Measurements from ENCODE around the gene MED6. TPM values are rescaled to one million over a fixed set of nuclear protein-coding genes. Genes with fewer than 3 reads are reported as not detected.

MED6 gene
- polyA plus RNA-seq, 1 donor from 2014 or later: 46.6 TPM

GRCh38 chr14:70538087-70538486, 62.4 kb downstream of the MED6 start:
- Histone ChIP-seq H3K9me3 (ENCODE audit: low read length) (no peaks in the 10 kb centered on the region), H2AFZ (ENCODE audit: low read depth, low read length) (no peak overlapping the region), H3K27me3 (ENCODE audit: insufficient read depth, low read depth, low read length) (no peaks in the 10 kb centered on the region), H3F3A (ENCODE audit: insufficient read depth, low read length, poor library complexity, severe bottlenecking) (no peaks in the 10 kb centered on the region), H3K4me2 (ENCODE audit: low read length) (no peak overlapping the region), H3K79me2 (replicated peaks; ENCODE audit: insufficient read depth, low read length) (no peaks in the 10 kb centered on the region), H3K9ac (ENCODE audit: low read length) (no peak overlapping the region), H3K9me2 (ENCODE audit: insufficient read depth, low read length) (no peaks in the 10 kb centered on the region), H3K27ac (ENCODE audit: low read length) (no peak overlapping the region), H3K4me3 (ENCODE audit: low read length) (no peak overlapping the region), H4K20me1 (ENCODE audit: insufficient read depth) (no peaks in the 10 kb centered on the region), H3K36me3 (ENCODE audit: insufficient read depth, low read length) (no peaks in the 10 kb centered on the region)
- TF ChIP-seq SMC3 (conservative IDR thresholded peaks at IDR 0.05; ENCODE audit: poor library complexity) (no peak), EZH2 (IDR thresholded peaks at IDR 0.05; ENCODE audit: borderline replicate concordance, insufficient read depth, low read length, poor library complexity, severe bottlenecking) (no peak), CTCF (IDR thresholded peaks at IDR 0.05; ENCODE audit: poor library complexity, severe bottlenecking) (no peak), EP300 (conservative IDR thresholded peaks at IDR 0.05; ENCODE audit: poor library complexity, severe bottlenecking) (no peak), POLR2AphosphoS5 (IDR thresholded peaks at IDR 0.05) (no peak), RAD21 (conservative IDR thresholded peaks at IDR 0.05) (no peak), REST (IDR thresholded peaks at IDR 0.05; ENCODE audit: borderline replicate concordance) (no peak)

GRCh38 chr14:70536830-70537229, 63.6 kb downstream of the MED6 start:
- Histone ChIP-seq H4K20me1 (ENCODE audit: insufficient read depth) (no peaks in the 10 kb centered on the region), H3K4me2 (ENCODE audit: low read length) (no peak overlapping the region), H3K9me3 (ENCODE audit: low read length) (no peaks in the 10 kb centered on the region), H3K9me2 (ENCODE audit: insufficient read depth, low read length) (no peaks in the 10 kb centered on the region), H2AFZ (ENCODE audit: low read depth, low read length) (no peak overlapping the region), H3K4me3 (ENCODE audit: low read length) (no peak overlapping the region), H3K9ac (ENCODE audit: low read length) (no peak overlapping the region), H3K79me2 (replicated peaks; ENCODE audit: insufficient read depth, low read length) (no peaks in the 10 kb centered on the region), H3F3A (ENCODE audit: insufficient read depth, low read length, poor library complexity, severe bottlenecking) (no peaks in the 10 kb centered on the region), H3K27me3 (ENCODE audit: insufficient read depth, low read depth, low read length) (no peaks in the 10 kb centered on the region), H3K36me3 (ENCODE audit: insufficient read depth, low read length) (no peaks in the 10 kb centered on the region), H3K27ac (ENCODE audit: low read length) (no peak overlapping the region)
- TF ChIP-seq RAD21 (conservative IDR thresholded peaks at IDR 0.05) (no peak), SMC3 (conservative IDR thresholded peaks at IDR 0.05; ENCODE audit: poor library complexity) (no peak), TAF1 (IDR thresholded peaks at IDR 0.05; ENCODE audit: low read depth) (no peak), EP300 (conservative IDR thresholded peaks at IDR 0.05; ENCODE audit: poor library complexity, severe bottlenecking) (no peak), REST (IDR thresholded peaks at IDR 0.05; ENCODE audit: borderline replicate concordance) (no peak), CTCF (IDR thresholded peaks at IDR 0.05; ENCODE audit: poor library complexity, severe bottlenecking) (no peak), MXI1 (conservative IDR thresholded peaks at IDR 0.05; ENCODE audit: poor library complexity, severe bottlenecking) (no peak), EZH2 (IDR thresholded peaks at IDR 0.05; ENCODE audit: borderline replicate concordance, insufficient read depth, low read length, poor library complexity, severe bottlenecking) (no peak), POLR2AphosphoS5 (IDR thresholded peaks at IDR 0.05) (no peak)
